GM18909 (cell line): ENCODE measurements around the gene LUC7L3.
"Not testable (repeated sequence)": the region's sequence is repeated elsewhere in the genome, so short reads cannot be mapped to it uniquely, and the experiment has no call there.

Experiments
- ATAC-seq: cut with Tn5 transposase; IDR thresholded peaks from one replicate; pipeline ENCODE4 v1.9.1; 2021; ENCODE audit warnings: mild to moderate bottlenecking; ENCODE audit not compliant: unreplicated experiment, poor library complexity

The LUC7L3 gene

DNA sequence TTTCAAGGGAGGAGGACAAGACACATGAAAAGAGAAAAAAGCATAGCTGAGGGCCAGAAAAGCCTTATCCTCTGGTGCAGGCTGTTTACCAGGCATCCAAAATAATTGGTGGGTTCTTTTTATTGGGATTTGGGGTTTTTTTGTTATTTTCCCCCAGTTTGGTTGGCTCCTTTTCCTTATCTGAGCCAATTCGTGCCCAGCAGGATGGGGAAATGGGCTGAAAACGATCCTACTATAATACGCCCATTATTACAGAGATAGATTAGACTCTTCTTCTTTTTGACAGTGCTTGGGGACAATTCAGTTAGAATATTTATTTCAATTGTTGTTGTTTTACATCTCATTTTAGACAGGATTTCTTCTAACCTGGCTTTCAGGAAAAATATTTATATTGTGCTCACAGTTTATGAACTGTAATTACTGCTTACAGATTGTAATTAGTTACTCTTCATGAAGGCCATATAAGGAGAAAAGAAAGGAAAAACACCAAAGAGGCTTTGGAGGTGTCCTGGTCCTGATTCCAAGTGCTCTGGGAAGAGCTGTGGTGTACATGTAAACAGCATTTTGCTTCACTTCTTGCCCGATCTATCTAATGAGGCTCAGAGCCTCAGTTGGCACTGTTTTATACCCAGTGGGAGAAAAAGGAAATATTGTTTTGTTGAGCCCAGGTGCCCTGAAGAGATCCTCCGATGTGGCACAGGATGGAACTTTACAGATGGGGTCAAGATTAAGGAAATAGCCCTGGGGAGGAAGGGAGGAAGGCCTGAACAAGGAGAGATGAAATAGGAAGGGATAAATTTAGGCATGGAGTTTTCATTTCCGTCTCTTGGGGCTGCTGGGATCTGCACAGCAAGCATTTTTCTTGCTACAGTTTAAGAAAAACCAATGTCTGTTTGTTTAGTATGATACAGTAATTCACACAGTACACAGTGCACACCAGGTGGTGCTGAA is 11.1 kb upstream of the LUC7L3 start:
- no peak for ATAC-seq

DNA sequence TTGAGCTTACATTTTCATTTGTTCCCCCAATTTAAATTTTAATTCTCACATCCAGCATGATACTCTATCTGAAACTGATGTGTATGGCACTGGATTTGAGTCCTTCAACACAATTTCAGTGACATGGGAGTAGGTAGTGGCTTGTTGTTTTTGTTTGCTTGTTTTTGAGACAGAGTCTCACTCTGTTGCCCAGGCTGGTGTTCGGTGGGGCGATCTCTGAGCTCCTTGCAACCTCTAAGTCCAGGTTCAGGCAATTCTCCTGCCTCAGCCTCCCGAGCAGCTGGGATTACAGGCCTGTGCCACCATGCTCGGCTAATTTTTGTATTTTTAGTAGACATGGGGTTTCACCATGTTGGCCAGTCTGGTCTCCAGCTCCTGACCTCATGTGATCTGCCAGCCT is 10.3 kb upstream of the LUC7L3 start:
- not testable (repeated sequence) for ATAC-seq

DNA sequence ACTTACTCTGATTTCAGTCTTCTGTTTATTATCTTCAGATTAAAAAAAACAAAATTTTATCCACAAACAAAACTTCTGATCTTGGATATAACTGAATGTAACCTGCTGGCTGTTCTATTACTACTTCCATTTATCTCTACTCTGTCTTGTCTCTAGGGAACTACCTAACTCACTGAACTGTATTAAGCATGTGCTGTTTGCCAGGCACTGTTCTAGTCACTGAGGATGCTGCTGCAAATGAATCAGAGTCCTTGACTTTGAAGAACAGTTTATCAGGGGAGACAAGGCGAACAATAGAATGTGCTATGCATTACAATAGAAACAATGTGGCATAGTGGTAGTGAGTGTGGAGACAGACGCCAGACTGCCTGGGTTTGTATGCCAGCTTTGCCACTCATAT is 9.4 kb upstream of the LUC7L3 start:
- no peak for ATAC-seq

DNA sequence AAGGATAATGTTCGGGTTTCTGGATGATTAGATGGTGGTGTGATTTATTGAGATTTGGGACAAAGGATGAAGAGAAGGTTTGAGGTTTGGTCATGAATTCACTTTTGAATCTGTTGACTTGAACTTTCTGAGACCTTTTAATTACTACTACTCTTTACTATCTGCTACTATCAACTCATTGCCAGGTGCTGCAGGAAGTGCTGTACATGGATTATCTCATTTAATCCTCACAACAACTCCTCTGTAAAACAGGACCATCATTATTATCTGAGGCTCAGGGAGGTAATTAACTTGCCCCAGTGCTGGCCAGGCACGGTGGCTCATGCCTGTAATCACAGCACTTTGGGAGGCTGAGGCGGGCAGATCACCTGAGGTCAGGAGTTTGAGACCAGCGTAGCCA is 8.8 kb upstream of the LUC7L3 start:
- ATAC-seq: no peak

DNA sequence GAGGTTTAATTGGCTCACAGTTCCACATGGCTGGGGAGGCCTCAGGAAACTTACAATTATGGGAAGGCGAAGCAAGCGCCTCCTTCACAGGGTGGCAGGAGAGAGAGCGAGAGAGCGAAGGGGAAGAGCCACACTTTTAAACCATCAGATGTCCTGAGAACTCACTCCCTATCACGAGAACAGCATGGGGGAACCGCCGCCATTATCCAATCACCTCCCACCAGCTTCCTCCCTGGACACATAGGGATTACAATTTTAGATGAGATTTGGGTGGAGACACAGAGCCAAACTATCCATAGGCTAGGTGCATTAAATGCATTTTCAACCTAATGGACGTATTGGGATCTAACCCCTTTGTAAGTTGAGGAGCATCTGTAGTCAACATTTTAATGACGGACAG is 6.8 kb upstream of the LUC7L3 start:
- ATAC-seq: no peak

DNA sequence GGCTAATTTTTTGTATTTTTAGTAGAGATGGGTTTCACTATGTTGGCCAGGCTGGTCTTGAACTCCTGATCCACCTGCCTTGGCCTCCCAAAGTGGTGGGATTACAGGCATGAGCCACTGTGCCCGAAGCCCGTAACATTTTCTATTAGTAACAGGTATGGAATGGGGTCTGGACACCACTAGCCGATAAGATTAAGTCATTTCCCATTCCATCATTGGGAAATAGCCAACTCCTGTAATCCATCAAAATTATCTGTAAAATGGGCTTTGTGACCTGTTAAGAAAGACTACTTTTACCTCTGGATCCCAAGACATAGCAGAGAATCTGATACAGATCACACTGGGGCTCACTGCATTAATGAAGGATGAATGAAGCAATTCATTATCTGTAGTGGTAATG is 3.9 kb upstream of the LUC7L3 start:
- ATAC-seq: no peak

DNA sequence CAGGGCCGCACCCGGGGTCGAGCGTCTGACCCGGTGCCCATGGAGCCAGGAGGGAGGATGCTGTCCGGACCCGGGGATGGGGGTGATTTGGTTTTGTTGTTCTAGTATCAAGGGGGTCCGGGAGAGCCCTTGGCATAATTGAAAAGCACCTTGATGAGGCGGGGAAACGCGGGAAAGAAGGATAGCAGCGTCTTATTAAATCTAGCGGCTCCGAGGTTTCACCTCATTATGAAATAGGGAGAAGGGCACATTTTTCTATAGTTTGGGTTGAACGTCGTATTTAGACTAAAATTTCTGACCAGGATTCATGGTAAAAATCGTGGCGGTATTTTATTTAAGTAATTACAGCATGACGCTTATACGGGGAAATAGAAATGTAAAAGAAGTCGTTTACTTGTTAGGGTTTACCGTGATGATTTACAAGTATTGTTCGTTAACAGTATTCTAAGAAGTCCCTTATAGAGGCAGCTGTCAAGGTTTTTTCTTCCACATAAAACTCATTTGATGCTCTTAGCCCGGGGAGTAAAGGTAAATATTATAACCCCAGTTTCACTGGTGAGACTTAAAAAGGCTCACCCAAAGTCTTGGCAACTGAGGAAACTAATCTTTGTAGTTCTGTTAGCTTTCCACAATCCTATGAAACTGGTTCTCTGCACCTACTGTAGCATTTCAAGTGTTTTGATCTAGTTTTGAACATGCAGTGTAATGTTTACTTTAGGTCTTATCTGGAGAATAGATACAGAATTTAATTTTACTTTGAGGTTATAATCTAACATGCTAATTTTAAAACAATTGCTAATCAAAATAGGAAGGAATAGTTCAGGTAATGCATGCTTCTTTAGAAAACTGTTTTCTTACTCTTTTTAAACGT is 756 bp downstream of the LUC7L3 start:
- no peak for ATAC-seq

DNA sequence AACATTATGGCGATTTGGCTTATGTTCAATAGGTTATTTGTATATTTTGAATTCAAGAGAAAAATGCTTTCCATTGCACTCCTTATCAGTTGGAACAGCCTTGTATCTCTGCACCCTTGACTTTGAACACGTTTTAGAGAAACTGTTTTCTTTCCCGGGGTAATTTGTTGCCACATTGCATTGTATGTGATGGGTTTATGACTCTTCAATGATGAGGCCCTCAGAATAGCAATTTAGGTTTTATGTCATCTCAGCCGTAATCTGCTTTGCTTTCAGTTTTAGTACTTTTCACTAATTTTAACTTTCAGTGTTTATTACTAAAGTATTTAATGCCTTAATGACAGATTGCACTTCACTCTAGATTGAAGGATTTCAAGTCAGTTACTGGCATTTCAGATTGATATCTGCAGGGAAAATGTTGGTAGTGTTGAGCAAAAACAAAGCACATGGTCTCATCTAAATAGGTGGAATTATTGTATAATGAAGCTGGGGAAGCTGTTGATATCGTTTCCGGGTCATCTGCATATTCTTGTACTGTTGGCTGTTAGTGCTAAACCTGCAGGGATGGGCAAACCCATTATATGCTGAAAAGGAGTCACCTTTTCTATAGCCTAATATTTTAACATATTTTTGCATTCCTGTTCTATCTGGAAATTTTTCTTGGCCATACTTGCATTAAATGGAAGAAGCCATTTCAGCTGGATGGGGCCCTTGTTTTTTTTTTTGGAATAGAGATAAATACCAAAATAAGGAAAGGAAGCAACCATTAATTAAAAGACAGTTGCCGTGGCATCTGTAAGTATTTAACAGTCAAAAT is 2.0 kb downstream of the LUC7L3 start:
- ATAC-seq: no peak

DNA sequence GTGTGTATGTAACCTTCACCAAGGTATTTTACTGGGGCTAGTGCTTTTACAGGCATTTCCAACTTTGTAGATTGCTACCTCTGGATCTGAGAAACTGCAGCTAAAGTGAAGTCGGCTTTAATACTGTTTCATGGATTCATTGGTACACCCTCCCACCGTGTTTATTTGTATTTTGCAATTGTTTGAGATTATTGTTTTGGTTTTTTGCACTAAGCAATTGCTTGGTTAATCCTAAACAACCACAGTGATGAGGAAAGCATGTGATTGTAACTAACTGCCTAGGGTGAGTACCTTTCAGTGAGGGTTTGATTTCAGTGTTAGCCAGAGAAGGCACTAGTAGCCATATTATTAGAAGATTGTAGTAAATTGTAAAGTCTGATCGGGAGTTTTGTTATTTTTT is 3.3 kb downstream of the LUC7L3 start:
- no peak for ATAC-seq

DNA sequence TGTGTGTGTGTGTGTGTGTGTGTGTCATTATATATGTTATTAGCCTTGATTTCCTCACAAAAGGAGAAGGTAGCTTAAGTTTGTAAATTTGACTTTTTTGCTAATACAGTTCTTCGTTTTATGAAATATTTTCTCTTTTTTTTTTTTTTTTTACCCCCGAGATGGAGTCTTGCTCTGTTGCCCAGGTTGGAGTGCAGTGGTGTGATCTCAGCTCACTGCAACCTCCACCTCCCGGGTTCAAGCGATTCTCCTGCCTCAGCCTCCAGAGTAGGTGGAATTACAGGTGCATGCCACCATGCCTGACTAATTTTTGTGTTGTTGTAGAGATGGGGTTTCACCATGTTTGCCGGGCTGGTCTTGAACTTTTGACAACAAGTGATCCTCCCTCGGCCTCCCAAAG is 5.2 kb downstream of the LUC7L3 start:
- ATAC-seq: not testable (repeated sequence)

DNA sequence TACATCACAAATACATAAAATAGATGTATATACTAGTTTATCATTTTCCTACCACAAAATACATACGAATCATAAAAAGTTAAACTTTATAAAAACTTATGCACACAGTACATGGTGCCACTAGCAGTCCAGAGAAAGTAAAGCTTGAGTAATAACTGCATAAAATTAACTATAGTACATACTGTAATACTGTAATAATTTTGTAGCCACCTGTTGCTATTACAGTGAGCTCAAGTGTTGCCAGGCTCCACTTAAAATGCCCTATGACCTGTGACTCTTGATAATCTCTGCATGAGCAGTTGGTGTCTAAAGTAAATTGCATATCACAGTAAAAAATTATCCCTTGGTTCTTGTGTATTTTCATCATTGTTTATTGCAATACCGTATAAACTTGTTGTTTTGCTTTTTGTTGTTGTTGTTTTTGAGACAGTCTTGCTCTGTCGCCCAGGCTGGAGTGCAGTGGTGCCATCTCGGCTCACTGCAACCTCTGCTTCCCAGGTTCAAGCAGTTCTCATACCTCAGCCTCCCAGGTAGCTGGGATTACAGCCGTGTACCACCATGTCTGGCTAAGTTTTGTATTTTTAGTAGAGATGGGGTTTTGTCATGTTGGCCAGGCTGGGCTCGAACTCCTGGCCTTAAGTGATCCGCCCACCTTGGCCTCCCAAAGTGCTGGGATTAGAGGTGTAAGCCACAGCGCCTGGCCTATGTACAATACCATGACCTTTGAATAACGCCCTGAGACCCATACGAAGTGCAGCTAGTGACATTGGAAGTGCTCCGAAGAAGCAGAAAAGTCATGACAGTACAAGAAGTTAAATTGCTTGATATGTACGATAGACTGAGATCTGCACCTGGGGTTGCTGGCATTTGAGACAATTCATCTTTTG is 6.6 kb downstream of the LUC7L3 start:
- ATAC-seq: no peak

DNA sequence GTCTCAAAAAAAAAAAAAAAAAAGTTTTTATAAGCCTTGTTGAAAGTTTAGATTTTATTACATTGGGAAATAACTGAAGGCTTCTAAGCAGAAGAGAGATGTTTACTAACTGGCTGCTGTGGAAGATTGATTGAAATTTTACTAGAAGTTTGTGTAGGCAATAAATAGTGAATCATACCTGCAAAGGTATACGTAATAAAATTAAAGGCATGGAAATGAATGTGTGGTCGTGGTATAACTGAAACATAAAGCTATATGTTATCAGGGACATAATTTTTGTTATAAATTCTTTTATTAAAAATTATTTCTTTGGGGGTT is 8.7 kb downstream of the LUC7L3 start:
- no peak for ATAC-seq

DNA sequence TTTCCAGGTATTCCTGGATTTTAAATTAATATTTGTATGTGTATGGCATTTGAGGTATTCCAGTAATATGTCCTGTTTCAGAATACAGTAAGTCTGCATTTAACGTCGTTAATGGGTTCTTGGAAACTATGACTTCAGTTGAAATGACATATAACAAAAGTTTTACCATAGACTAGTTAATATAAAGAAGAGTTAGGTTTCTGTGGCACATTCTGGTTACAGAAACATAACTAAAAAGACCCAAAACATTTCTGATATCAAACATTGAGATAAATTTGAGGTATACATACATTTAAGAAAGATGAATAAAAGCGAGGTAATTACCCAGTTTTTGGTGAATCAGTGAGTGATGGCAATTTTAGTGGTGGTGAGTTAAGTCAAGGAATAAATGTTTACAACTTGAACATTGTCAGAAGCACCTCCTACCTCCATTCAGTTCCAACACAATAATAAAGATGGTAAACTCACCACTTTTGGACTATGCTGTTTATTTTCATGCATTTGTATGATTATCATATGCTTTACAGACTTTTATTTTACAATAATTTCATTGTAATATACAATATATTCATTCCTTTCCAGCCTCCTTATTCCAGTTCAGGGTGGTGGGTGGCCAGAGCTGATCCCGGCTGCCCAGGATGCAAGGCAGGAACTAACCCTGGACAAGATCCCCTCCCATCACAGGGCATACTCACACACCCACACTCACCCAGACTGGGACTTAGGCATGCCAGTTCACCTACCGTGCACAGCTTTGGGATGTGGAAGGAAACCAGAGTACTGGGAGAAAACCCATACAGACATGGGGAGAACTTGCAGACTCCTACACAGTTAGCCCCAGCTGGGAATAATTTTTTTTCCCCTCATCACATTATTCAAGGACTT is 9.7 kb downstream of the LUC7L3 start:
- ATAC-seq: no peak

DNA sequence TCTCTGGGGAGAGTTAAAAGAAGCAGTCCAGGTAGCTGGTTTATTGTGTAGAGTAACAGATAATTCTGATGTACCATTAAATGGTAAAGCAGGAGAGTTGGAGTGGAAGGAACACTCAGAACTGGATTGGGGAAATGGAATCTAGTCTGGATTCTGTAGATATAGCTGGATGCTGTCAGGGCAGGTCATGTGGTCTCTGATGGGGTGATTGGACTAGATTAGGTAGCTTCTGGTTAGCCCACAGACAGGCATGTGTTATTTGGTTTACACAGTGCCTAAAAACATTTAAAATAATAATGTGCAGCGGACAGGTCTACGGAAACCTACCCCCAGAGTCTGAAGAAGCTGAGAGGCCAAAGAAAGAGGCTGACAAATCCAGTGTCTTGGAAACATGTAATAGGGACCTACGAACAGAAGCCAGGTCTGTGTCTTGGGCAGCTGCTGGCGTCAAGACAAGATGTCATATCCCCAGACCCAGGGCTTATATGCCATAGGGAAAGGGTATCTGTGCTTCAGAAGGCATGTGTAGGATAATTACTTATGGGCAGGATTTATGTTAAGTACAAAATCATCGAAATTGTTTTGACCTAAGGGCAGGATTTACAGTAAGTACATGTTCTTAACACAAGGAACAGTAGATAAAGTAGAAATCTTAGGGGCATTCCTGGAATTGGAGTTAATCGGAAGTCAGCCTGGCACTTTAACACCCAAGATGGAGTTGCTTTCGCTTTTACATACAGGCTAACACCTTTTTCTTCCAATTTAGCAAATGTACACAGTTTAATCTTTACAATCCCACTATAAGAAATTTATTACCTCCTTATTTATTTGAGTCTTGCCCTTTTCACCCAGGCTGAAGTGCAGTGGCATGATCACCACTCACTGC is 12.4 kb downstream of the LUC7L3 start:
- no peak for ATAC-seq

DNA sequence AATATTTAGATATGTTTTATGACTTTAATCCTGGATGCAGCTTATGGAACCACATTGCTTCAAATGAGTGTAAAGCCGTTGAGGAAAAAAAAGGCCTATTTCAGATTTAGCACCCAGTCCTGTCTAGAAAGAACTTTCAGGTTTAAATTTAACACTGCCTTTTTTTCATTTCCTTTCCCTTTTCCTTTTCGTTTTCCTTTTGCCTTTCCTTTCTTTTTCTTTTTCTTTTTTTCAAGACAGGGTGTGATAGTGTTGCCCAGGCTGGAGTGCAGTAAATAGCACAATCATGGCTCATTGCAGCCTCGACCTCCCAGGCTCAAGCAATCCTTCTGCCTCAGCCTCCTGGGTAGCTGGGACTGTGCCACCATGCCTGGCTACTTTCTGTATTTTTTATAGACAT is 15.9 kb downstream of the LUC7L3 start:
- ATAC-seq: no peak

DNA sequence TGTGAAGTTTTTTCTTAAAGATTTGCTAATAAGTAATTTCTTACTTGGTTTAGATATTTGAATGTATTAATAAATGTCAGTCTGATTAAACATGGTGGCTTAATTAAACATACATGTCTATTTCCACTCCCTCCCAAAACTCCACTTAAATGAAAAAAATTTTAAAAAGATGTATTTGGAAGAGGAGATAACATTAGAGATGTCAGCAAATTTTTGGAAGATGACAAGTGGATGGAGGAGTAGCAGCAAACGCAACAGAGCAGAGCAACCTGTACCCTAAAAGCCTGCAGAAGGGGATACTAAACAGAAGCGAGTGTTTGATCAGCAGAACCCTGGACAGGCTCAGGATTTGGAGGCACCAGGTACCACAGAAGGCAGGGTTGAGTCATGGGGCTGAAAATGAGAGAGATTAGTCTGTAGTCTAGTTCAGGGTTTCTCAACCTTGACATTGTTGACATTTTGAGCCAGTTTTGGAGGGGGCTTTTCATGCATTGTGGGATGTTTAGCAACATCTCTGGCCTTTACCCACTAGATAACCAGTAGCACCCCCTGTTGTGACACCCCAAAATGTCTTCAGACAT is 17.8 kb downstream of the LUC7L3 start:
- no peak for ATAC-seq

DNA sequence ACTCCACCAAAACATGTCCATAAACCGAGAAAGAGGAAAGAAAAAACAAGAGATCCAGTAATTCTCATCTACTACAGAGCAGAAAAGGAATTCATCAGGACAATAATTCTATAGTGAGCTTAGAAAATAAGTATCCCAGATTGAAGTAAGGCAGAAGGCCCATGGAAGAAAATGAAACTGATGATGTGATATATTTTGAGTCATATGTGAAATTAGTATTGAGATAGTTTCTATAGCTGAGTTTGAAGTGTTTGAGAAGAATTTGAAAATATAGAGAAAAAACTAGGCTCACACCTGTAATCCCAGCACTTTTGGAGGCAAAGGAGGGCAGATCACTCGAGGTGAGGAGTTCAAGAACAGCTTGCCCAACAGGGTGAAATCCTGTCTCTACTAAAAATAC is 19.7 kb downstream of the LUC7L3 start:
- no peak for ATAC-seq
